ENCODE measurements around the gene TMOD1.
"Not testable (repeated sequence)": the region's sequence is repeated elsewhere in the genome, so short reads cannot be mapped to it uniquely, and the experiment has no call there.

TMOD1 gene

GRCh38 chr9:97586909-97587308 lies 85.4 kb downstream of the TMOD1 start:
- not testable (repeated sequence) for H3K9ac ChIP-seq (ENCODE audit: low read depth in 1 of 2, low read length in 2 of 2); H3K9me3 ChIP-seq (ENCODE audit: control insufficient read depth in 1 of 2, low read length in 2 of 2); H3K36me3 ChIP-seq (ENCODE audit: control insufficient read depth in 1 of 2, insufficient read depth in 2 of 2, low read length in 2 of 2); H3K4me1 ChIP-seq (ENCODE audit: control insufficient read depth in 1 of 2, insufficient read depth in 2 of 2, low read length in 2 of 2); H3K27me3 ChIP-seq (ENCODE audit: control insufficient read depth in 1 of 2, insufficient read depth in 2 of 2, low read length in 2 of 2); H3K27ac ChIP-seq (ENCODE audit: low read depth, low read length); H3K4me3 ChIP-seq (ENCODE audit: low read depth in 1 of 2, low read length in 2 of 2)

GRCh38 chr9:97591535-97591934 lies 90.1 kb downstream of the TMOD1 start:
- Histone ChIP-seq H3K27ac (ENCODE audit: low read depth, low read length) (no peak overlapping the region), H3K9me3 (ENCODE audit: control insufficient read depth in 1 of 2, low read length in 2 of 2) (no peaks in the 10 kb centered on the region), H3K9ac (ENCODE audit: low read depth in 1 of 2, low read length in 2 of 2) (no peak overlapping the region), H3K4me3 (ENCODE audit: low read depth in 1 of 2, low read length in 2 of 2) (no peak overlapping the region), H3K4me1 (ENCODE audit: control insufficient read depth in 1 of 2, insufficient read depth in 2 of 2, low read length in 2 of 2) (no peaks in the 10 kb centered on the region), H3K36me3 (ENCODE audit: control insufficient read depth in 1 of 2, insufficient read depth in 2 of 2, low read length in 2 of 2) (no peaks in the 10 kb centered on the region), H3K27me3 (ENCODE audit: control insufficient read depth in 1 of 2, insufficient read depth in 2 of 2, low read length in 2 of 2) (no peaks in the 10 kb centered on the region)

- no peaks in the 10 kb centered on the region for H3K9me3 ChIP-seq (ENCODE audit: control insufficient read depth in 1 of 2, low read length in 2 of 2)
- H3K9ac ChIP-seq (ENCODE audit: low read depth in 1 of 2, low read length in 2 of 2) = no peak overlapping the region
- H3K36me3 ChIP-seq (ENCODE audit: control insufficient read depth in 1 of 2, insufficient read depth in 2 of 2, low read length in 2 of 2) = no peaks in the 10 kb centered on the region
- no peaks in the 10 kb centered on the region for H3K27me3 ChIP-seq (ENCODE audit: control insufficient read depth in 1 of 2, insufficient read depth in 2 of 2, low read length in 2 of 2)
- H3K27ac ChIP-seq (ENCODE audit: low read depth, low read length) = no peak overlapping the region
- no peaks in the 10 kb centered on the region for H3K4me1 ChIP-seq (ENCODE audit: control insufficient read depth in 1 of 2, insufficient read depth in 2 of 2, low read length in 2 of 2)
- H3K4me3 ChIP-seq (ENCODE audit: low read depth in 1 of 2, low read length in 2 of 2) = no peak overlapping the region
Measured at GRCh38 chr9:97592126-97592525, 90.7 kb downstream of the TMOD1 start.

- Histone ChIP-seq H3K4me1 (ENCODE audit: control insufficient read depth in 1 of 2, insufficient read depth in 2 of 2, low read length in 2 of 2) (peaks cover 3 to 4% of the 10 kb centered on the region in 2 donors), H3K4me3 (ENCODE audit: low read depth in 1 of 2, low read length in 2 of 2) (no peak overlapping the region), H3K36me3 (ENCODE audit: control insufficient read depth in 1 of 2, insufficient read depth in 2 of 2, low read length in 2 of 2) (no peaks in the 10 kb centered on the region), H3K9ac (ENCODE audit: low read depth in 1 of 2, low read length in 2 of 2) (no peak overlapping the region), H3K27ac (ENCODE audit: low read depth, low read length) (no peak overlapping the region), H3K27me3 (ENCODE audit: control insufficient read depth in 1 of 2, insufficient read depth in 2 of 2, low read length in 2 of 2) (no peaks in the 10 kb centered on the region), H3K9me3 (ENCODE audit: control insufficient read depth in 1 of 2, low read length in 2 of 2) (no peaks in the 10 kb centered on the region)
Measured at GRCh38 chr9:97593960-97594359, 92.5 kb downstream of the TMOD1 start.

- no peaks in the 10 kb centered on the region for H3K9me3 ChIP-seq (ENCODE audit: control insufficient read depth in 1 of 2, low read length in 2 of 2)
- H3K4me1 ChIP-seq (ENCODE audit: control insufficient read depth in 1 of 2, insufficient read depth in 2 of 2, low read length in 2 of 2) = peaks cover 3 to 4% of the 10 kb centered on the region in 2 donors
- no peak overlapping the region for H3K27ac ChIP-seq (ENCODE audit: low read depth, low read length)
- peaks cover 0 to 3% of the 10 kb centered on the region in 2 donors for H3K36me3 ChIP-seq (ENCODE audit: control insufficient read depth in 1 of 2, insufficient read depth in 2 of 2, low read length in 2 of 2)
- H3K4me3 ChIP-seq (ENCODE audit: low read depth in 1 of 2, low read length in 2 of 2) = no peak overlapping the region
- no peaks in the 10 kb centered on the region for H3K27me3 ChIP-seq (ENCODE audit: control insufficient read depth in 1 of 2, insufficient read depth in 2 of 2, low read length in 2 of 2)
- H3K9ac ChIP-seq (ENCODE audit: low read depth in 1 of 2, low read length in 2 of 2) = no peak overlapping the region
Measured at GRCh38 chr9:97594381-97594921, 93.0 kb downstream of the TMOD1 start.

GRCh38 chr9:97596906-97597305 lies 95.4 kb downstream of the TMOD1 start:
- Histone ChIP-seq H3K27me3 (ENCODE audit: control insufficient read depth in 1 of 2, insufficient read depth in 2 of 2, low read length in 2 of 2) (no peaks in the 10 kb centered on the region), H3K9ac (ENCODE audit: low read depth in 1 of 2, low read length in 2 of 2) (no peak overlapping the region), H3K4me3 (ENCODE audit: low read depth in 1 of 2, low read length in 2 of 2) (no peak overlapping the region), H3K9me3 (ENCODE audit: control insufficient read depth in 1 of 2, low read length in 2 of 2) (no peaks in the 10 kb centered on the region), H3K36me3 (ENCODE audit: control insufficient read depth in 1 of 2, insufficient read depth in 2 of 2, low read length in 2 of 2) (peaks cover 11 to 19% of the 10 kb centered on the region in 2 donors), H3K4me1 (ENCODE audit: control insufficient read depth in 1 of 2, insufficient read depth in 2 of 2, low read length in 2 of 2) (peaks cover 4 to 12% of the 10 kb centered on the region in 2 donors), H3K27ac (ENCODE audit: low read depth, low read length) (no peak overlapping the region)

- peaks cover 20 to 37% of the 10 kb centered on the region in 2 donors for H3K36me3 ChIP-seq (ENCODE audit: control insufficient read depth in 1 of 2, insufficient read depth in 2 of 2, low read length in 2 of 2)
- H3K4me3 ChIP-seq (ENCODE audit: low read depth in 1 of 2, low read length in 2 of 2) = no peak overlapping the region
- no peak overlapping the region for H3K9ac ChIP-seq (ENCODE audit: low read depth in 1 of 2, low read length in 2 of 2)
Measured at GRCh38 chr9:97598461-97599288, 97.2 kb downstream of the TMOD1 start.

GRCh38 chr9:97599314-97599846 lies 97.9 kb downstream of the TMOD1 start:
- no peak overlapping the region for H3K27ac ChIP-seq (ENCODE audit: low read depth, low read length)
- no peak overlapping the region for H3K9ac ChIP-seq (ENCODE audit: low read depth in 1 of 2, low read length in 2 of 2)
- H3K36me3 ChIP-seq (ENCODE audit: control insufficient read depth in 1 of 2, insufficient read depth in 2 of 2, low read length in 2 of 2) = peaks cover 21 to 44% of the 10 kb centered on the region in 2 donors
- no peaks in the 10 kb centered on the region for H3K9me3 ChIP-seq (ENCODE audit: control insufficient read depth in 1 of 2, low read length in 2 of 2)
- H3K27me3 ChIP-seq (ENCODE audit: control insufficient read depth in 1 of 2, insufficient read depth in 2 of 2, low read length in 2 of 2) = no peaks in the 10 kb centered on the region
- peaks cover 4 to 14% of the 10 kb centered on the region in 2 donors for H3K4me1 ChIP-seq (ENCODE audit: control insufficient read depth in 1 of 2, insufficient read depth in 2 of 2, low read length in 2 of 2)
- no peak overlapping the region for H3K4me3 ChIP-seq (ENCODE audit: low read depth in 1 of 2, low read length in 2 of 2)

More at GRCh38 chr9:97598461-97599288, 97.2 kb downstream of the TMOD1 start:
- no peaks in the 10 kb centered on the region for H3K9me3 ChIP-seq (ENCODE audit: control insufficient read depth in 1 of 2, low read length in 2 of 2)
- H3K27me3 ChIP-seq (ENCODE audit: control insufficient read depth in 1 of 2, insufficient read depth in 2 of 2, low read length in 2 of 2) = no peaks in the 10 kb centered on the region
- H3K27ac ChIP-seq (ENCODE audit: low read depth, low read length) = no peak overlapping the region
- peaks cover 4 to 14% of the 10 kb centered on the region in 2 donors for H3K4me1 ChIP-seq (ENCODE audit: control insufficient read depth in 1 of 2, insufficient read depth in 2 of 2, low read length in 2 of 2)

- Histone ChIP-seq H3K9ac (ENCODE audit: low read depth in 1 of 2, low read length in 2 of 2) (no peak overlapping the region), H3K4me1 (ENCODE audit: control insufficient read depth in 1 of 2, insufficient read depth in 2 of 2, low read length in 2 of 2) (peaks cover 4 to 14% of the 10 kb centered on the region in 2 donors), H3K27ac (ENCODE audit: low read depth, low read length) (no peak overlapping the region), H3K36me3 (ENCODE audit: control insufficient read depth in 1 of 2, insufficient read depth in 2 of 2, low read length in 2 of 2) (peaks cover 33 to 57% of the 10 kb centered on the region in 2 donors), H3K4me3 (ENCODE audit: low read depth in 1 of 2, low read length in 2 of 2) (no peak overlapping the region), H3K9me3 (ENCODE audit: control insufficient read depth in 1 of 2, low read length in 2 of 2) (no peaks in the 10 kb centered on the region), H3K27me3 (ENCODE audit: control insufficient read depth in 1 of 2, insufficient read depth in 2 of 2, low read length in 2 of 2) (no peaks in the 10 kb centered on the region)
Measured at GRCh38 chr9:97600531-97601227, 99.2 kb downstream of the TMOD1 start.
